PC-9 (cell line): ENCODE data around the gene ANKRD13B. TPM values are rescaled to one million over a fixed set of nuclear protein-coding genes. Genes with fewer than 3 reads are reported as not detected.

Experiments used
- BruUV-seq: library from RNA; stranded (reverse); fragments of 400-500 nt; replicated peaks from 2 replicates; lab custom pipeline; 2021; lab: Mats Ljungman, UMichigan
- CTCF ChIA-PET: fragments of 300-600 bp; sonication (Branson Sonifier 250); formaldehyde crosslinking; loops from one replicate; lab custom pipeline; 2022; ENCODE audit warnings: antibody characterized with exemption; lab: Charles Lee
- POLR2A ChIA-PET: fragments of 300-600 bp; sonication (Branson Sonifier 250); formaldehyde crosslinking; loops from one replicate; lab custom pipeline; 2022; ENCODE audit warnings: antibody characterized with exemption; ENCODE audit not compliant: unreplicated experiment; lab: Charles Lee
- DNase-seq, 2 experiments: peaks; one replicate each; pipeline versions ENCODE4 v3.0.0 to v3.0.0-alpha.2; 2015 to 2022; ENCODE audit warnings: mixed read lengths in 1 of 2
- H2AFZ ChIP-seq: fragments of 200-600 bp; sonication (generic); 2 replicates; pipeline ENCODE4 v1.8.1; 2017; ENCODE audit warnings: antibody characterized with exemption
- H3F3A ChIP-seq: fragments of 200-600 bp; sonication (generic); 2 replicates; pipeline ENCODE4 v1.8.1; 2017; ENCODE audit warnings: antibody characterized with exemption, mild to moderate bottlenecking, low read depth; ENCODE audit not compliant: insufficient read depth
- H3K27ac ChIP-seq: fragments of 200-600 bp; sonication (generic); 2 replicates; pipeline ENCODE4 v1.6.1; 2016; ENCODE audit warnings: mixed run types
- H3K27me3 ChIP-seq: fragments of 200-600 bp; sonication (generic); 2 replicates; pipeline ENCODE4 v1.6.1; 2016; ENCODE audit warnings: low read depth, mixed run types; ENCODE audit not compliant: insufficient read depth
- H3K36me3 ChIP-seq: fragments of 200-600 bp; sonication (generic); 2 replicates; pipeline ENCODE4 v1.6.1; 2016; ENCODE audit warnings: low read depth, mixed run types
- H3K4me1 ChIP-seq: fragments of 200-600 bp; sonication (generic); replicated peaks from 2 replicates; pipeline ENCODE4 v1.6.1; 2016; ENCODE audit warnings: mixed run types; ENCODE audit not compliant: insufficient read depth
- H3K4me2 ChIP-seq: fragments of 200-600 bp; sonication (generic); 2 replicates; pipeline ENCODE4 v1.6.1; 2017; ENCODE audit warnings: mixed run types
- H3K4me3 ChIP-seq: fragments of 200-600 bp; sonication (generic); 2 replicates; pipeline ENCODE4 v1.6.1; 2016; ENCODE audit warnings: mixed run types
- H3K79me2 ChIP-seq: fragments of 200-600 bp; sonication (generic); 2 replicates; pipeline ENCODE4 v1.6.1; 2017; ENCODE audit warnings: low read depth, mixed run types
- H3K9me2 ChIP-seq: fragments of 200-600 bp; sonication (generic); 2 replicates; pipeline ENCODE4 v1.8.1; 2017; ENCODE audit warnings: mild to moderate bottlenecking; ENCODE audit not compliant: insufficient read depth
- H3K9me3 ChIP-seq: fragments of 200-600 bp; sonication (generic); 2 replicates; pipeline ENCODE4 v1.8.1; 2016; ENCODE audit warnings: low read depth; ENCODE audit not compliant: insufficient read depth
- H4K20me1 ChIP-seq: fragments of 200-600 bp; sonication (generic); 2 replicates; pipeline ENCODE4 v1.8.1; 2017; ENCODE audit not compliant: insufficient read depth
- CTCF ChIP-seq: fragments of 200-600 bp; sonication (generic); conservative IDR thresholded peaks from 2 replicates; pipeline ENCODE4 v1.6.1; 2017; ENCODE audit warnings: mixed run types, antibody characterized with exemption, mild to moderate bottlenecking, moderate library complexity
- EZH2 ChIP-seq: fragments of 200-600 bp; sonication (generic); IDR thresholded peaks from 2 replicates; pipeline ENCODE4 v1.8.0; 2017; ENCODE audit warnings: antibody characterized with exemption, low read depth
- intact Hi-C: fragments of 100-400 bp; cut with micrococcal nuclease; formaldehyde crosslinking; loops from one replicate; pipeline ENCODE4 v1.10.0; 2022; ENCODE audit not compliant: unreplicated experiment
- total RNA-seq: library from RNA; stranded (reverse); gene quantifications from 2 replicates; pipeline ENCODE4 v1.2.3, GENCODE V29; 2021

The ANKRD13B gene
- total RNA-seq, 1 experiment from 2014 or later = 28.4 TPM

- POLR2A ChIA-PET = no interaction called here
Measured at GRCh38 chr17:29613352-29613837, 20.5 kb downstream of the ANKRD13B start.

GRCh38 chr17:29613856-29614255 is 20.9 kb downstream of the ANKRD13B start:
- H3K27ac ChIP-seq = no peak overlapping the region
- intact Hi-C loops = no loop called here
- no TSS peak for BruUV-seq
- DNase-seq = no peak
- H3K27me3 ChIP-seq = no peaks in the 10 kb centered on the region
- peaks cover under 1% of the 10 kb centered on the region; the same call in 1 of the 2 replicates for H3K4me1 ChIP-seq
- H3K9me2 ChIP-seq = no peaks in the 10 kb centered on the region
- H3K4me3 ChIP-seq = no peak overlapping the region
- no peaks in the 10 kb centered on the region for H3K79me2 ChIP-seq
- no peaks in the 10 kb centered on the region for H3K9me3 ChIP-seq
- no peak overlapping the region for H3K4me2 ChIP-seq
- TF ChIP-seq CTCF (no peak), EZH2 (no peak)
- ChIA-PET POLR2A (no interaction called here), CTCF (no interaction called here)
- no peak overlapping the region for H2AFZ ChIP-seq
- no peaks in the 10 kb centered on the region for H4K20me1 ChIP-seq
- no peaks in the 10 kb centered on the region for H3K36me3 ChIP-seq
- no peaks in the 10 kb centered on the region; the same call in 1 of the 2 replicates for H3F3A ChIP-seq

More at GRCh38 chr17:29613352-29613837, 20.5 kb downstream of the ANKRD13B start:
- Histone ChIP-seq H3K27me3 (no peaks in the 10 kb centered on the region), H3K36me3 (no peaks in the 10 kb centered on the region), H3K9me3 (no peaks in the 10 kb centered on the region), H3K4me2 (no peak overlapping the region), H3K27ac (no peak overlapping the region), H2AFZ (no peak overlapping the region), H3F3A (no peaks in the 10 kb centered on the region; the same call in 1 of the 2 replicates), H3K4me1 (no peaks in the 10 kb centered on the region), H3K9me2 (no peaks in the 10 kb centered on the region), H4K20me1 (no peaks in the 10 kb centered on the region), H3K79me2 (no peaks in the 10 kb centered on the region), H3K4me3 (no peak overlapping the region)
- intact Hi-C loops = no loop called here
- DNase-seq = no peak
- TF ChIP-seq EZH2 (no peak), CTCF (no peak)
- CTCF ChIA-PET = no interaction called here
- BruUV-seq = no TSS peak

GRCh38 chr17:29614349-29615047 is 21.6 kb downstream of the ANKRD13B start:
- H2AFZ ChIP-seq = no peak overlapping the region
- TF ChIP-seq EZH2 (no peak), CTCF (no peak)
- H3K9me2 ChIP-seq = no peaks in the 10 kb centered on the region
- no peaks in the 10 kb centered on the region; the same call in 1 of the 2 replicates for H3F3A ChIP-seq
- H3K27me3 ChIP-seq = no peaks in the 10 kb centered on the region
- no peak overlapping the region for H3K4me3 ChIP-seq
- H3K9me3 ChIP-seq = no peaks in the 10 kb centered on the region
- no peaks in the 10 kb centered on the region for H3K79me2 ChIP-seq
- ChIA-PET POLR2A (no interaction called here), CTCF (no interaction called here)
- no peak for DNase-seq
- H3K4me2 ChIP-seq = no peak overlapping the region
- peaks cover 7% of the 10 kb centered on the region for H3K4me1 ChIP-seq
- H3K36me3 ChIP-seq = no peaks in the 10 kb centered on the region
- TSS peak; percentile 47 for BruUV-seq
- no peaks in the 10 kb centered on the region for H4K20me1 ChIP-seq
- H3K27ac ChIP-seq = no peak overlapping the region
- intact Hi-C loops = no loop called here
